PC-9 (cell line): ENCODE data around the gene OPA1. TPM values are rescaled to one million over a fixed set of nuclear protein-coding genes. Genes with fewer than 3 reads are reported as not detected.

Source experiments
- BruUV-seq: library from RNA; stranded (reverse); fragments of 400-500 nt; replicated peaks from 2 replicates; lab custom pipeline; 2021; lab: Mats Ljungman, UMichigan
- CTCF ChIA-PET: fragments of 300-600 bp; sonication (Branson Sonifier 250); formaldehyde crosslinking; loops from one replicate; lab custom pipeline; 2022; ENCODE audit warnings: antibody characterized with exemption; lab: Charles Lee
- POLR2A ChIA-PET: fragments of 300-600 bp; sonication (Branson Sonifier 250); formaldehyde crosslinking; loops from one replicate; lab custom pipeline; 2022; ENCODE audit warnings: antibody characterized with exemption; ENCODE audit not compliant: unreplicated experiment; lab: Charles Lee
- DNase-seq, 2 experiments: peaks; one replicate each; pipeline versions ENCODE4 v3.0.0 to v3.0.0-alpha.2; 2015 to 2022; ENCODE audit warnings: mixed read lengths in 1 of 2
- H2AFZ ChIP-seq: fragments of 200-600 bp; sonication (generic); 2 replicates; pipeline ENCODE4 v1.8.1; 2017; ENCODE audit warnings: antibody characterized with exemption
- H3F3A ChIP-seq: fragments of 200-600 bp; sonication (generic); 2 replicates; pipeline ENCODE4 v1.8.1; 2017; ENCODE audit warnings: antibody characterized with exemption, mild to moderate bottlenecking, low read depth; ENCODE audit not compliant: insufficient read depth
- H3K27ac ChIP-seq: fragments of 200-600 bp; sonication (generic); 2 replicates; pipeline ENCODE4 v1.6.1; 2016; ENCODE audit warnings: mixed run types
- H3K27me3 ChIP-seq: fragments of 200-600 bp; sonication (generic); 2 replicates; pipeline ENCODE4 v1.6.1; 2016; ENCODE audit warnings: low read depth, mixed run types; ENCODE audit not compliant: insufficient read depth
- H3K36me3 ChIP-seq: fragments of 200-600 bp; sonication (generic); 2 replicates; pipeline ENCODE4 v1.6.1; 2016; ENCODE audit warnings: low read depth, mixed run types
- H3K4me1 ChIP-seq: fragments of 200-600 bp; sonication (generic); replicated peaks from 2 replicates; pipeline ENCODE4 v1.6.1; 2016; ENCODE audit warnings: mixed run types; ENCODE audit not compliant: insufficient read depth
- H3K4me2 ChIP-seq: fragments of 200-600 bp; sonication (generic); 2 replicates; pipeline ENCODE4 v1.6.1; 2017; ENCODE audit warnings: mixed run types
- H3K4me3 ChIP-seq: fragments of 200-600 bp; sonication (generic); 2 replicates; pipeline ENCODE4 v1.6.1; 2016; ENCODE audit warnings: mixed run types
- H3K79me2 ChIP-seq: fragments of 200-600 bp; sonication (generic); 2 replicates; pipeline ENCODE4 v1.6.1; 2017; ENCODE audit warnings: low read depth, mixed run types
- H3K9me2 ChIP-seq: fragments of 200-600 bp; sonication (generic); 2 replicates; pipeline ENCODE4 v1.8.1; 2017; ENCODE audit warnings: mild to moderate bottlenecking; ENCODE audit not compliant: insufficient read depth
- H3K9me3 ChIP-seq: fragments of 200-600 bp; sonication (generic); 2 replicates; pipeline ENCODE4 v1.8.1; 2016; ENCODE audit warnings: low read depth; ENCODE audit not compliant: insufficient read depth
- H4K20me1 ChIP-seq: fragments of 200-600 bp; sonication (generic); 2 replicates; pipeline ENCODE4 v1.8.1; 2017; ENCODE audit not compliant: insufficient read depth
- EZH2 ChIP-seq: fragments of 200-600 bp; sonication (generic); IDR thresholded peaks from 2 replicates; pipeline ENCODE4 v1.8.0; 2017; ENCODE audit warnings: antibody characterized with exemption, low read depth
- intact Hi-C: fragments of 100-400 bp; cut with micrococcal nuclease; formaldehyde crosslinking; loops from one replicate; pipeline ENCODE4 v1.10.0; 2022; ENCODE audit not compliant: unreplicated experiment
- total RNA-seq: library from RNA; stranded (reverse); gene quantifications from 2 replicates; pipeline ENCODE4 v1.2.3, GENCODE V29; 2021
- TF ChIP-seq, protein P1 (sequence below): fragments of 200-600 bp; sonication (generic); conservative IDR thresholded peaks from 2 replicates; pipeline ENCODE4 v1.6.1; 2017; ENCODE audit warnings: mixed run types, antibody characterized with exemption, mild to moderate bottlenecking, moderate library complexity

Gene OPA1
- total RNA-seq, 1 experiment from 2014 or later = 120 TPM

DNA sequence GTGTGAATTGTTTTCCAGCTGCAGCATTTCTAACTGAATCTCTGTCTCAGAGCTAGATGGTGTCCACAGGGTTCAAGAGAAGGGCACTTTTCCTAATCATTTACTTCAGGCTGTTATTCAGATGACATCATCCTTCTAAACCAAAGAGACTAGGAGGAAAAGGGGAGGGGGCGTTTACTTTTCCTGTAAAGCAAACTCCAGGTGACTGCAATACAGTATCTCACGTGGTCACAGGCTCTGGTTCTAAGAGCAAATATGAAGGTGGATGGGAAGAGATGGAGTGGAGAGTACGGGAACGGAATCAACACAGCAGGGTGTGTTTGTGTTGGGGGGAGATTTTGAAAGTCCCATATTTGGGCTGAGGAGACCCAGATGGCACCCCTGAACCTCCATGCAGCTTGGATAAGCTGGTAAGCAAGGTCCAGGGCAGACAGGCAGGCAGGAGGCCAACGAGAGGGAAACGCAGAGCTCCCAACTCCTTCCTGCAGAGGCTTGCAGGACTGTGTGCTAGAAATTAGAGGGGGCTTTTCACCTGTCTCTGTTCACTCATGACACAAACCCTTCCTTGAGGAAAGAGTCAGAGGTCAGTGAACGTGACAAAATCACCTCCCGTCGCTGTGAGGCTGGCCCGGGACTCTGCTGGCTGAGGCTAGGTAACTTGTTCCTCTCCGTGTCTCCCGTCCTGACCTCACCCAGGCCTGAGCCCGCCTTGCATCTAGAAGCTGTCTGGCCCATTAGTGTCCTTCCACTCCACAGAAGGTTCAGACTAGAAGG lies 151.2 kb downstream of the OPA1 start:
- H3K9me3 ChIP-seq = no peaks in the 10 kb centered on the region
- BruUV-seq = no TSS peak
- no peak for DNase-seq
- peaks cover 7% of the 10 kb centered on the region; the same call in 1 of the 2 replicates for H3K4me1 ChIP-seq
- intact Hi-C loops = no loop called here
- peak overlapping the region; percentile 18; the same call in 1 of the 2 replicates for H2AFZ ChIP-seq
- no peak overlapping the region for H3K27ac ChIP-seq
- ChIA-PET CTCF (no interaction called here), POLR2A (interaction anchor here (0.5 kb wide), 1 partner anchor 347 kb away, joined by 9 read pairs; no protein-coding TSS in a partner anchor)
- H4K20me1 ChIP-seq = no peaks in the 10 kb centered on the region
- no peaks in the 10 kb centered on the region for H3K79me2 ChIP-seq
- no peaks in the 10 kb centered on the region for H3F3A ChIP-seq
- H3K27me3 ChIP-seq = no peaks in the 10 kb centered on the region
- no peaks in the 10 kb centered on the region for H3K9me2 ChIP-seq
- TF ChIP-seq, protein P1, sequence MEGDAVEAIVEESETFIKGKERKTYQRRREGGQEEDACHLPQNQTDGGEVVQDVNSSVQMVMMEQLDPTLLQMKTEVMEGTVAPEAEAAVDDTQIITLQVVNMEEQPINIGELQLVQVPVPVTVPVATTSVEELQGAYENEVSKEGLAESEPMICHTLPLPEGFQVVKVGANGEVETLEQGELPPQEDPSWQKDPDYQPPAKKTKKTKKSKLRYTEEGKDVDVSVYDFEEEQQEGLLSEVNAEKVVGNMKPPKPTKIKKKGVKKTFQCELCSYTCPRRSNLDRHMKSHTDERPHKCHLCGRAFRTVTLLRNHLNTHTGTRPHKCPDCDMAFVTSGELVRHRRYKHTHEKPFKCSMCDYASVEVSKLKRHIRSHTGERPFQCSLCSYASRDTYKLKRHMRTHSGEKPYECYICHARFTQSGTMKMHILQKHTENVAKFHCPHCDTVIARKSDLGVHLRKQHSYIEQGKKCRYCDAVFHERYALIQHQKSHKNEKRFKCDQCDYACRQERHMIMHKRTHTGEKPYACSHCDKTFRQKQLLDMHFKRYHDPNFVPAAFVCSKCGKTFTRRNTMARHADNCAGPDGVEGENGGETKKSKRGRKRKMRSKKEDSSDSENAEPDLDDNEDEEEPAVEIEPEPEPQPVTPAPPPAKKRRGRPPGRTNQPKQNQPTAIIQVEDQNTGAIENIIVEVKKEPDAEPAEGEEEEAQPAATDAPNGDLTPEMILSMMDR = no peak
- TF ChIP-seq EZH2 = no peak
- no peak overlapping the region for H3K4me3 ChIP-seq
- H3K36me3 ChIP-seq = no peaks in the 10 kb centered on the region
- peak overlapping the region; percentile 4; the same call in 1 of the 2 replicates for H3K4me2 ChIP-seq

DNA sequence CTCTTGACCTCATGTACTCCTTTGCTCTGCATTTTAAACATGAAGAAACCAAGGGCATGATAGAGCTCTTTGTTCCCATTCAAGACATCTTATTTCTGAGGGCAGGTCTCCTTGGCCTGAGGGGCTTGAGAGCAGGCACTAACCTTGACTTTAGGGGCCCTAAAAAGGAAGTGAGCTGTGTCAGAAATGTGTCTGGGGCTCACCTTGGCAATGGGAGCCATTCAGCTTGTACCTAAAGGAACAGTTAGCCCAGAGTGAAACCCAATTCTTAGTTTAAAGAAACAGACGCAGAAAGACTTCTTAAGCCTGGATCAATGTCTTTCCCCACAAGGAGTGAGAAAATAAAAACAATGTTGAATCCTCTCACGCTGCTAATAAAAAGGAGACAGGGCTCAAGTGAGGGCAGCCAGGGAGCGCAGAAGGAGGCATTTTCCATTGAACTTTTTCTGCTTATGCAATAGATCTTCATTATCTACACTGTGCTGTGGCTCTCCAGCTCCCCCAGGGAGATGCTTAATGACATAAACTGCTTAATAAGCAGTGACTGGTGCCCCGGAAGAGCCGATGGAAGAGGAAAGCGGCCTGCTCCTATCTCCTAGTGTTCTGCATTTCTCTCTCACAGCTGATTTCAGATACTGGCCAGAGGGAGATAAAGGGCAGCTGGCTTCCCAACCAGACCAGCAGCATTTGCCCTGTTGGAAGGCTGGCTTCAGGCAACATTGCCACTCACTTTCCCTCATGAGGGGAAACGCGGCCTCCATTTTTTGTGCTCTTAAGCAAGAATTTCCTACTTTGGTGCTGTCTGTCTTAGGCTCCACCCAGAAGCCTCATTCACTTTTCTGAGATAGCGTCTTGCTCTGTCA lies 152.0 kb downstream of the OPA1 start:
- TF ChIP-seq, protein P1 = no peak
- TF ChIP-seq EZH2 = no peak
- no peak overlapping the region for H3K4me2 ChIP-seq
- no peaks in the 10 kb centered on the region for H4K20me1 ChIP-seq
- DNase-seq = no peak
- ChIA-PET CTCF (no interaction called here), POLR2A (no interaction called here)
- no peaks in the 10 kb centered on the region for H3K9me2 ChIP-seq
- no peaks in the 10 kb centered on the region for H3K79me2 ChIP-seq
- no peaks in the 10 kb centered on the region for H3K36me3 ChIP-seq
- no TSS peak for BruUV-seq
- intact Hi-C loops = no loop called here
- no peaks in the 10 kb centered on the region for H3F3A ChIP-seq
- H3K27ac ChIP-seq = no peak overlapping the region
- H3K27me3 ChIP-seq = no peaks in the 10 kb centered on the region
- H3K4me3 ChIP-seq = no peak overlapping the region
- peaks cover 7% of the 10 kb centered on the region; the same call in 1 of the 2 replicates for H3K4me1 ChIP-seq
- H3K9me3 ChIP-seq = no peaks in the 10 kb centered on the region
- no peak overlapping the region for H2AFZ ChIP-seq

DNA sequence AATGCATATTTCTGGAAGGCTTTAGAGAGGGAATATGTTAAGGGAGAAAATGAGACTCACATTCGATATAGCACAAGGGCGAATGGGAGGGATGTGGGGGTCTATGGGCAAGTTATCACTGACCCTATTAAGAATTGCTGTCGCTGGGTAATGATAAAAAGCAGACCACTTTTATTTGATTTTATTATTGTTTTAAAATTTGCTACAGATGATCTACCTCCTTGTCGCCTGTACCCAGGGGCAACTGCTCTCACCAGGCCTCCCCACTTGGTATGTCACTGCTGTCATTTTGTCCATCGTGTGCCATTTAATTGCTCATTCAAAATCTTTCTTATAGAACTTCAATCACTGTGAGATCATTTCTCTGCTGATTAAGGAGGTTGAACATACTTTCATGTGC lies 153.8 kb downstream of the OPA1 start:
- no peaks in the 10 kb centered on the region for H3K9me2 ChIP-seq
- intact Hi-C loops = no loop called here
- DNase-seq = no peak
- BruUV-seq = no TSS peak
- ChIA-PET POLR2A (no interaction called here), CTCF (no interaction called here)
- no peaks in the 10 kb centered on the region for H3K27me3 ChIP-seq
- no peaks in the 10 kb centered on the region for H3K36me3 ChIP-seq
- no peaks in the 10 kb centered on the region for H4K20me1 ChIP-seq
- no peak overlapping the region for H2AFZ ChIP-seq
- no peak overlapping the region for H3K4me3 ChIP-seq
- no peaks in the 10 kb centered on the region for H3K9me3 ChIP-seq
- H3K79me2 ChIP-seq = no peaks in the 10 kb centered on the region
- TF ChIP-seq, protein P1 = no peak
- no peak for TF ChIP-seq EZH2
- H3K27ac ChIP-seq = no peak overlapping the region
- H3F3A ChIP-seq = no peaks in the 10 kb centered on the region
- H3K4me1 ChIP-seq = peaks cover 7% of the 10 kb centered on the region; the same call in 1 of the 2 replicates
- H3K4me2 ChIP-seq = no peak overlapping the region
